HG02642 (cell line): ENCODE data around the gene PCDH9.
A peak's percentile ranks its signal among the peaks of the same experiment; 100 is the strongest.

ENCODE experiments used
- ATAC-seq: cut with Tn5 transposase; IDR thresholded peaks from one replicate; pipeline ENCODE4 v1.9.1; 2021; ENCODE audit warnings: mild to moderate bottlenecking; ENCODE audit not compliant: unreplicated experiment, poor library complexity

PCDH9 gene

DNA sequence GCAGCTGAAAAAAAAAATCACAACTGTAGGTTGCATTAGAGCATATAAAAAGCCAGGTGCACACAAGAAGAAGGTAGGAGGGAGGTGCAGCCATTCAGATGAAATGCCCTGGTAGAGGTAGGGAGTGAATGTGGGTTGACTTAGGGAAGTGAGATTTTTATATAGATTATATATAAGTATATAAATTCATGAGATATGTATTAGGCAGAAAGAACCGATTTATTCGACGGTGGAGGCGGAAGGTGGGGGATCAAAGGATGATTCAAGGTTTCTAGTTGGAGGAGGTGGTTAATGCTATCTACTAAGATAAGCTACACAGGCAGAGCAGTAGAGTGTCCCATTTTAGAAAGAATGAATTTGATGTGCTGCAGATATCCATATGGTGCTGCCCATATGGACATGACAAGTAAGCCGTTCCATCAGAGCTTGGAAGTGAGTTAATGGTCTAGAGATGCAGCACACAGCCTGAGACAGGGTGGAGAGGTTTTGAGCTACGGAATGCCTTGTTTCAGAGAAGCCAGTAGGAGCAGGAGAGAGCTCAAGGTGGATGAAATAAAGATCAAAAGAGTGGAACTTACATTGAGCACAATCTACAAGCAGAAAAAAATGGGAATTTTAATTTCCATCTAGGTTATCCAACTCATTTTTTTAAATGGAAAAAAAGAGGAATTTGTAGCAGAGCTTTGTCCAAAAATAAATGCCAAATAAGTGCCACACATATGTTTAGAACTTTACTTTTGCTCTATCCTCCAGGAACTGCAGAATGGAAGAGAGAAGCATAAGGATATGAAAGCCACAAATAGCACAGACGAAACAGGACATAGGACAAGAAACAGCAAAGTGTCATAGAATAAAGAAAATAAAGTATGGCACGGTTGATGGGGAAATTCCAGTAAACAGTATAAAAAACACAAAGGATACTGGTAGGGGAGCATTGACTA, 177.3 kb downstream of the PCDH9 start:
- ATAC-seq = no peak

DNA sequence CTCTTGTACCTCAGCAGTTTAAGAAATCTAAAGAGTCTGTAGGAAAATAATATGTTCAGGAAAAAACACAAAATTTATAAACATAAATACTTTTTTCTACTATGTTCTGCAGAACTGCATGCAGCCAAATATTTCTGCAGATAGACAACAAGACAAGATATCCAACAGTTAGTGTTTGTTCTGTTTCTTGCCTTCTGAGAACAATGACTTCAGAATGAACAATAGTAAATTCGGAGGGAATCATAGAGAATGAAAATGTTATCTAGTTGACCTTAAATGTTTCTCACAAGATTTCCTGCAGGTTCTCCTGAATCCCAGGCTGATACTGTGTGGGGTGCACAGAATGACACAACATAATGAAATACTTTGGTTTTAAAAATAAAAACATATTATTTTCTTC, 180.4 kb downstream of the PCDH9 start:
- ATAC-seq = no peak

- ATAC-seq = no peak
Measured at GRCh38 chr13:67048821-67049150, 181.3 kb downstream of the PCDH9 start.

- peak; percentile 95 for ATAC-seq
Measured at GRCh38 chr13:67048084-67048820, 181.9 kb downstream of the PCDH9 start.

GRCh38 chr13:67045357-67045756, 184.8 kb downstream of the PCDH9 start:
- ATAC-seq = no peak

GRCh38 chr13:67043901-67044300, 186.2 kb downstream of the PCDH9 start:
- no peak for ATAC-seq

- no peak for ATAC-seq
Measured at GRCh38 chr13:67042556-67042955, 187.6 kb downstream of the PCDH9 start.

DNA sequence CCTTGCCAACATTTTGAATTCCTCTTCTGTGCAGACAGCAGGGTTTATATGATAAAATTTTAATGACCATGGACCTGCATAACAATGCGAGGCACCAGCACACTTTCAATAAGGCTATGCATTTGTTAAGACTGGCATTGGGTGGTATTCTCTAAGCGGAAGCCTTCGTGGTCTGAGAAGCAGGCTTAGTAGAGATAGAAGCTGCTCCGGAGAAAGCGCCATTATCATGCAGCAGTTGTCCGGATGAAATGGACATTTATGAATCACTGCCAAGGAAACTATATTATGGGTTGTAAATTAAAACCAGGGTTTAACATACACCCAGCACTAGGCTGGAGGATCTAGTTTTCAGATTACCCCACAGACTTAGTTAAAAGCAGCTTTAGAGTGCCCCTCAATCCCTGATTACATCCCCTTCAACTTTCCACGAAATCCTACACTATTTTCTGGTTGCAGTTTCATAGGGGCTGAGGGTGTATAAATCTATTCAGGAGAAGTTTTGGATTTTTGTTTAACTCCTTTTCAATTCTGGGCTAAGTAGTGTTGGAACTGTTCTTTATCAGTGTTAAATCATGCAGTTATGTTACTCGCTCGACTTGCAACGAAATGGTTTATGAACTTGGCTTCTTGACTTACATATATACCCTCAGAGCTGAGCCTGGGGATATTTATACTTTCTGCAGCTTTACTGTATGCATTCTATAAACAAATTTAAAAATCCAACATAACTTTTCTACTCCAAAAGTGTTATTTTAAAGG, 193.3 kb downstream of the PCDH9 start:
- ATAC-seq = no peak

GRCh38 chr13:67033170-67033569, 197.0 kb downstream of the PCDH9 start:
- no peak for ATAC-seq

GRCh38 chr13:67023130-67023876, 206.8 kb downstream of the PCDH9 start:
- no peak for ATAC-seq

GRCh38 chr13:67018775-67019174, 211.4 kb downstream of the PCDH9 start:
- no peak for ATAC-seq

GRCh38 chr13:67017276-67017675, 212.9 kb downstream of the PCDH9 start:
- ATAC-seq = no peak

DNA sequence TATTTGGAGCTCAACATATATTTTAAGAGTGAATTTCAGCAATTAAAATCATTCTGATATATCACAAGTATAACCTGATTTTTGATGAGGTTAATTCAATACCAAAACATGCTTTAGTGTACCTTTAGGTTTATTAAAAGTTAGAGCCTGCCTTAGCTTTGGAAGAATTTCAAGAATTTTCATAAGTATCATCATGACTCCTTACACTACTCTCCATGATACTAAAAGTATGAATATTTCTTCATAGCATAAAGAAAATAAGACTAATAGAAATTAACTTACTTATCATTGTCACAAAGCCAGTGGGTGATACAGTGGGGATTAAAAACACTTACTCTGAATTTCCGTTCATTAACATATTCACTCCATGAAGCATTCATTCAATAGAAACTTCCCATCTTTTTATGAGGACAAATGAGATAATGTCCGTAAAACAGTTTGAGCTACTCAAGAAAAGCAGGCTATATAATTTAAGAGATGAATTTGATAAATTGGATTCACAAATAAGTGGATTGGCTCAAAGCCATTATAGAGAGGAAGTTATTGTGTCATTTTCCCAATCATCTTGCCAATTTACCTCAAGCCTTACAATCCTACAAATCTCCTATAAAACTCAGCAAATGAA, 214.0 kb downstream of the PCDH9 start:
- ATAC-seq = no peak

DNA sequence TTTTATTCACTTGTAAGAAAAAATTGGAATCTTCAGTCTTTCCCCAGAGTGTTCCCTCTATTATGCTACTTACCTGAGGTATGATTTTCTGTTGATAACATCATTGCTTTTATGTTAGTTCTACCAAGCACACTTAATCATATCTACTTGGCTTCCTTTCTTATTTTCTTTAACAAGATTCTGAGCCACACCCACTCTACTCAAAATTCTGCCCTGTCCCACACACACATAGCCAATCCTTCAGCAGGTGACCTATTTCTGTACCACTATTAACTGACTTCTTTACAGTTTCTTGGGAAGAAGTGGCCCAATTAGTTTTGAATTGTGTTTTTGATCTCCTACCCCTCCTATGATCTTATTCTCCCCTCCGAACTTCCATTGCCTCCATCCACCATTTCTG, 215.7 kb downstream of the PCDH9 start:
- no peak for ATAC-seq

GRCh38 chr13:67013709-67014108, 216.4 kb downstream of the PCDH9 start:
- no peak for ATAC-seq

GRCh38 chr13:67008075-67008668, 222.0 kb downstream of the PCDH9 start:
- ATAC-seq = no peak

GRCh38 chr13:67004511-67004910, 225.6 kb downstream of the PCDH9 start:
- ATAC-seq = no peak

GRCh38 chr13:67003743-67004142, 226.4 kb downstream of the PCDH9 start:
- ATAC-seq = no peak

GRCh38 chr13:67001363-67001762, 228.8 kb downstream of the PCDH9 start:
- no peak for ATAC-seq
